Measurements from ENCODE around the gene CNKSR3. TPM values are rescaled to one million over a fixed set of nuclear protein-coding genes. Genes with fewer than 3 reads are reported as not detected.

The CNKSR3 gene
- total RNA-seq, 4 donors from 2014 or later = 4.5 to 7.8 (median 7.0) TPM

GRCh38 chr6:154386848-154387717 is 123.4 kb downstream of the CNKSR3 start:
- no peaks in the 10 kb centered on the region for H3K27me3 ChIP-seq
- 83 to 88% methylated on average over 5 of the region's 5 CpGs for WGBS, 2 donors
- no peaks in the 10 kb centered on the region for H3K36me3 ChIP-seq
- peaks cover 2 to 7% of the 10 kb centered on the region in 2 donors for H3K4me1 ChIP-seq
- intact Hi-C loops (cut with DNase I) = no loop called here
- H3K9me3 ChIP-seq = no peaks in the 10 kb centered on the region
- no peak for TF ChIP-seq POLR2A (IDR thresholded peaks at IDR 0.05)
- TF ChIP-seq CTCF (IDR thresholded peaks at IDR 0.05) = no peak
- no peak overlapping the region for H3K27ac ChIP-seq
- no peak for DNase-seq
- no peak overlapping the region for H3K4me3 ChIP-seq (replicated peaks in 1 of 3)

GRCh38 chr6:154384191-154384590 is 126.3 kb downstream of the CNKSR3 start:
- H3K27ac ChIP-seq = peak overlapping the region; percentile 5 to 75 (median 47)
- 27 to 32% methylated on average over 2 of the region's 2 CpGs for WGBS, 2 donors
- TF ChIP-seq POLR2A (IDR thresholded peaks at IDR 0.05) = no peak
- no peak for TF ChIP-seq CTCF (IDR thresholded peaks at IDR 0.05)
- intact Hi-C loops (cut with DNase I) = no loop called here
- H3K4me1 ChIP-seq = peaks cover 2 to 7% of the 10 kb centered on the region in 2 donors
- H3K27me3 ChIP-seq = no peaks in the 10 kb centered on the region
- no peaks in the 10 kb centered on the region for H3K36me3 ChIP-seq
- no peak for DNase-seq
- H3K4me3 ChIP-seq (replicated peaks in 1 of 3) = no peak overlapping the region
- H3K9me3 ChIP-seq = no peaks in the 10 kb centered on the region

GRCh38 chr6:154383273-154383672 is 127.2 kb downstream of the CNKSR3 start:
- Histone ChIP-seq H3K36me3 (no peaks in the 10 kb centered on the region), H3K27ac (no peak overlapping the region), H3K4me1 (peaks cover 2 to 7% of the 10 kb centered on the region in 2 donors), H3K9me3 (no peaks in the 10 kb centered on the region), H3K4me3 (replicated peaks in 1 of 3) (no peak overlapping the region), H3K27me3 (no peaks in the 10 kb centered on the region)
- 94 to 95% methylated on average over 6 of the region's 6 CpGs for WGBS, 2 donors
- no peak for TF ChIP-seq POLR2A (IDR thresholded peaks at IDR 0.05)
- TF ChIP-seq CTCF (IDR thresholded peaks at IDR 0.05) = no peak
- DNase-seq = no peak
- intact Hi-C loops (cut with DNase I) = no loop called here

- no peak overlapping the region for H3K27ac ChIP-seq
- intact Hi-C loops (cut with DNase I) = no loop called here
- H3K4me3 ChIP-seq (replicated peaks in 1 of 3) = no peak overlapping the region
- no peaks in the 10 kb centered on the region for H3K27me3 ChIP-seq
- H3K9me3 ChIP-seq = no peaks in the 10 kb centered on the region
- H3K36me3 ChIP-seq = no peaks in the 10 kb centered on the region
- peaks cover 2 to 7% of the 10 kb centered on the region in 2 donors for H3K4me1 ChIP-seq
- no peak for TF ChIP-seq CTCF (IDR thresholded peaks at IDR 0.05)
- no peak for TF ChIP-seq POLR2A (IDR thresholded peaks at IDR 0.05)
- WGBS, 2 donors = 91 to 92% methylated on average over 8 of the region's 8 CpGs
- DNase-seq = no peak
Observed at GRCh38 chr6:154382740-154383139, 127.7 kb downstream of the CNKSR3 start.

- Histone ChIP-seq H3K4me3 (replicated peaks in 1 of 3) (no peak overlapping the region), H3K4me1 (peaks cover 2 to 7% of the 10 kb centered on the region in 2 donors), H3K27ac (no peak overlapping the region), H3K27me3 (no peaks in the 10 kb centered on the region), H3K36me3 (no peaks in the 10 kb centered on the region), H3K9me3 (no peaks in the 10 kb centered on the region)
- intact Hi-C loops (cut with DNase I) = no loop called here
- 98% methylated on average over 4 of the region's 4 CpGs for WGBS, 2 donors
- no peak for DNase-seq
- TF ChIP-seq POLR2A (IDR thresholded peaks at IDR 0.05) (no peak), CTCF (IDR thresholded peaks at IDR 0.05) (no peak)
Observed at GRCh38 chr6:154381548-154381947, 128.9 kb downstream of the CNKSR3 start.

Measured in thyroid gland (tissue), 4 donors.